HepG2 (cell line): Measurements from ENCODE around the gene JUND. TPM values are rescaled to one million over a fixed set of nuclear protein-coding genes. Genes with fewer than 3 reads are reported as not detected.
A peak's percentile ranks its signal among the peaks of the same experiment; 100 is the strongest.

Experiments
- ARNTL ChIP-seq: sonication (generic); formaldehyde crosslinking; IDR thresholded peaks from 2 replicates; pipeline ENCODE4 v1.4.0; 2020; ENCODE audit warnings: mild to moderate bottlenecking, missing genetic modification reagents
- GLI4 ChIP-seq: sonication (generic); formaldehyde crosslinking; IDR thresholded peaks from 2 replicates; pipeline ENCODE4 v1.5.1; 2020; ENCODE audit warnings: missing genetic modification reagents, mild to moderate bottlenecking, moderate library complexity, borderline replicate concordance
- MAF1 ChIP-seq: sonication (generic); formaldehyde crosslinking; IDR thresholded peaks from 2 replicates; pipeline ENCODE4 v1.5.0; 2020; ENCODE audit warnings: missing genetic modification reagents, borderline replicate concordance
- MTF2 ChIP-seq: sonication (generic); formaldehyde crosslinking; IDR thresholded peaks from 2 replicates; pipeline ENCODE4 v1.5.0; 2020; ENCODE audit warnings: missing genetic modification reagents, borderline replicate concordance
- NFE2 ChIP-seq: sonication (generic); formaldehyde crosslinking; IDR thresholded peaks from 2 replicates; pipeline ENCODE4 v1.4.0; 2020; ENCODE audit warnings: missing genetic modification reagents
- ONECUT2 ChIP-seq: sonication (generic); formaldehyde crosslinking; IDR thresholded peaks from 2 replicates; pipeline ENCODE4 v1.4.0; 2020; ENCODE audit warnings: missing genetic modification reagents
- PPARG ChIP-seq: conservative IDR thresholded peaks from 2 replicates; pipeline ENCODE4 v1.6.1; 2016; ENCODE audit warnings: missing biosample characterization, missing genetic modification reagents
- TAF1 ChIP-seq: sonication (generic); formaldehyde crosslinking; IDR thresholded peaks from 2 replicates; pipeline ENCODE4 v1.4.0; 2020; ENCODE audit warnings: missing genetic modification reagents
- ZNF274 ChIP-seq: sonication (generic); formaldehyde crosslinking; IDR thresholded peaks from 2 replicates; pipeline ENCODE4 v1.5.1; 2020; ENCODE audit warnings: mild to moderate bottlenecking, missing genetic modification reagents
- ZNF335 ChIP-seq: sonication (generic); formaldehyde crosslinking; IDR thresholded peaks from 2 replicates; pipeline ENCODE4 v1.4.0; 2020; ENCODE audit warnings: missing genetic modification reagents
- ZNF614 ChIP-seq: IDR thresholded peaks from 2 replicates; pipeline ENCODE4 v1.6.1; 2018; ENCODE audit warnings: missing biosample characterization, missing genetic modification reagents, inconsistent platforms, borderline replicate concordance
- ZNF652 ChIP-seq: IDR thresholded peaks from 2 replicates; pipeline ENCODE4 v1.6.1; 2016; ENCODE audit warnings: low read depth, borderline replicate concordance
- ZNF7 ChIP-seq: IDR thresholded peaks from 2 replicates; pipeline ENCODE4 v1.6.1; 2016; ENCODE audit warnings: missing biosample characterization, missing genetic modification reagents
- ZNF761 ChIP-seq: sonication (generic); formaldehyde crosslinking; conservative IDR thresholded peaks from 2 replicates; pipeline ENCODE4 v1.4.0; 2020; ENCODE audit warnings: mild to moderate bottlenecking, missing genetic modification reagents
- polyA plus RNA-seq, 8 experiments: library from polyadenylated mRNA; depleted of rRNA in 3 of 8; stranded (reverse) in 7 of 8; unstranded in 1 of 8; fragments of >200 nt; fragmentation: Illumina TruSeq in 4 of 8; extraction: Trizol in 4 of 8; gene quantifications; 2 replicates each; pipeline versions ENCODE4 v1.2.1 to v1.2.3, GENCODE V29; 2011 to 2016; ENCODE audit warnings: low read depth in 4 of 8, missing spikeins in 1 of 8, mixed read lengths in 1 of 8; ENCODE audit not compliant: insufficient read depth in 1 of 8
- total RNA-seq, 5 experiments: library from RNA; depleted of rRNA; stranded (reverse); fragments of >200 nt; fragmentation: Illumina TruSeq; extraction: Trizol; gene quantifications; 2 replicates each; pipeline ENCODE4 v1.2.3, GENCODE V29; 2016; ENCODE audit warnings: low read depth in 1 of 5
- TF ChIP-seq, protein P1 (sequence below): IDR thresholded peaks from 2 replicates; pipeline ENCODE4 v1.6.1; 2016; ENCODE audit warnings: control low read depth
- TF ChIP-seq, protein P2 (sequence below): fragments of 450-650 bp; IDR thresholded peaks from 2 replicates; pipeline ENCODE4 v1.6.1; 2017; ENCODE audit warnings: mild to moderate bottlenecking
- TF ChIP-seq, protein P3 (sequence below): sonication (generic); formaldehyde crosslinking; IDR thresholded peaks from 2 replicates; pipeline ENCODE4 v1.4.0; 2020; ENCODE audit warnings: missing genetic modification reagents
- TF ChIP-seq, protein P4 (sequence below): sonication (generic); formaldehyde crosslinking; IDR thresholded peaks from 2 replicates; pipeline ENCODE4 v1.4.0; 2020; ENCODE audit warnings: missing genetic modification reagents, low read depth, mild to moderate bottlenecking, borderline replicate concordance
- TF ChIP-seq, protein P5 (sequence below): sonication (generic); formaldehyde crosslinking; IDR thresholded peaks from 2 replicates; pipeline ENCODE4 v1.4.0; 2020; ENCODE audit warnings: missing genetic modification reagents, borderline replicate concordance
- TF ChIP-seq, protein P6 (sequence below): sonication (generic); formaldehyde crosslinking; IDR thresholded peaks from 2 replicates; pipeline ENCODE4 v1.9.0; 2021; ENCODE audit warnings: missing genetic modification reagents, borderline replicate concordance

The JUND gene
- total and polyA plus RNA-seq, 2 of the 13 experiments (the other 11 are each of a cell fraction or from before 2014, with no cell fraction given): 41.2 to 59.8 TPM

DNA sequence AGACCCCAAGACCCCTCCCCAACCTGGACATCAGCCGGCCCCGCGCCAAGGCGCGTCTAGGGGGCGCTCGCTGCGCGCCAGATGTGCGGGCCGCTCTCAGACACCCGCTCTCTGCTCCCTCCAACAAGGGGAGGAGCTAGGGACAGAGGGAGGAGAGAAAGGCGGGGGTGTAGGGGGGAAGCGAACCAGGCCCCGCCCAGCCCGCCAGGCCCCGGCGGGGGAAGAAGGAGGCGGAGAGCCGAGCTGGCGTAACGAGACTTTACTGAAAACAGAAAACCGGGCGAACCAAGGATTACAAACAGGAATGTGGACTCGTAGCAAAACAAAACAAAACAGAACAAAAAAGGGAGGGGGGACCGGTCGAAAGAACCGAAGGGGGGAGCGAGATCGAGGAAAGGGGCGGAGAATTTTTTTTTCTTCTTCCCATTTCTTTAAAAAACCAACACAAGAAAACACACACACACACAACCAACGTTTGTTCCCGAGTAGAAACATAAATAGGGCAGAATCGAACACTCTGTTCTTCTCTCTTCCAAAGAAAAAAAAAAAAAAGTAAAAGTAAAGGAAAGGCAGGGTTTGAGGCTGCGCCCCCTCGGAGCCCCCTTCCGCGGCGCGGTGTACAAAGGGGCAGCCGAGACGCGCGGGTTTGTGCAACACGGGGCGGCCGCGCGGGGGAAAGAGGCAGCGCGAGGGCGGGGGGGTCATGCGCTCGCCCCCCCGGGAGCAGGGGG is 1.7 kb downstream of the JUND start (continued):
- TF ChIP-seq, protein P1, sequence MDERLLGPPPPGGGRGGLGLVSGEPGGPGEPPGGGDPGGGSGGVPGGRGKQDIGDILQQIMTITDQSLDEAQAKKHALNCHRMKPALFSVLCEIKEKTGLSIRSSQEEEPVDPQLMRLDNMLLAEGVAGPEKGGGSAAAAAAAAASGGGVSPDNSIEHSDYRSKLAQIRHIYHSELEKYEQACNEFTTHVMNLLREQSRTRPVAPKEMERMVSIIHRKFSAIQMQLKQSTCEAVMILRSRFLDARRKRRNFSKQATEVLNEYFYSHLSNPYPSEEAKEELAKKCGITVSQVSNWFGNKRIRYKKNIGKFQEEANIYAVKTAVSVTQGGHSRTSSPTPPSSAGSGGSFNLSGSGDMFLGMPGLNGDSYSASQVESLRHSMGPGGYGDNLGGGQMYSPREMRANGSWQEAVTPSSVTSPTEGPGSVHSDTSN (CRISPR knock-in tag): no peak
- TF ChIP-seq MTF2 (CRISPR knock-in tag): no peak
- no peak for TF ChIP-seq ZNF335 (CRISPR knock-in tag)
- TF ChIP-seq, protein P2, sequence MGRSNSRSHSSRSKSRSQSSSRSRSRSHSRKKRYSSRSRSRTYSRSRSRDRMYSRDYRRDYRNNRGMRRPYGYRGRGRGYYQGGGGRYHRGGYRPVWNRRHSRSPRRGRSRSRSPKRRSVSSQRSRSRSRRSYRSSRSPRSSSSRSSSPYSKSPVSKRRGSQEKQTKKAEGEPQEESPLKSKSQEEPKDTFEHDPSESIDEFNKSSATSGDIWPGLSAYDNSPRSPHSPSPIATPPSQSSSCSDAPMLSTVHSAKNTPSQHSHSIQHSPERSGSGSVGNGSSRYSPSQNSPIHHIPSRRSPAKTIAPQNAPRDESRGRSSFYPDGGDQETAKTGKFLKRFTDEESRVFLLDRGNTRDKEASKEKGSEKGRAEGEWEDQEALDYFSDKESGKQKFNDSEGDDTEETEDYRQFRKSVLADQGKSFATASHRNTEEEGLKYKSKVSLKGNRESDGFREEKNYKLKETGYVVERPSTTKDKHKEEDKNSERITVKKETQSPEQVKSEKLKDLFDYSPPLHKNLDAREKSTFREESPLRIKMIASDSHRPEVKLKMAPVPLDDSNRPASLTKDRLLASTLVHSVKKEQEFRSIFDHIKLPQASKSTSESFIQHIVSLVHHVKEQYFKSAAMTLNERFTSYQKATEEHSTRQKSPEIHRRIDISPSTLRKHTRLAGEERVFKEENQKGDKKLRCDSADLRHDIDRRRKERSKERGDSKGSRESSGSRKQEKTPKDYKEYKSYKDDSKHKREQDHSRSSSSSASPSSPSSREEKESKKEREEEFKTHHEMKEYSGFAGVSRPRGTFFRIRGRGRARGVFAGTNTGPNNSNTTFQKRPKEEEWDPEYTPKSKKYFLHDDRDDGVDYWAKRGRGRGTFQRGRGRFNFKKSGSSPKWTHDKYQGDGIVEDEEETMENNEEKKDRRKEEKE: no peak
- TF ChIP-seq, protein P3, sequence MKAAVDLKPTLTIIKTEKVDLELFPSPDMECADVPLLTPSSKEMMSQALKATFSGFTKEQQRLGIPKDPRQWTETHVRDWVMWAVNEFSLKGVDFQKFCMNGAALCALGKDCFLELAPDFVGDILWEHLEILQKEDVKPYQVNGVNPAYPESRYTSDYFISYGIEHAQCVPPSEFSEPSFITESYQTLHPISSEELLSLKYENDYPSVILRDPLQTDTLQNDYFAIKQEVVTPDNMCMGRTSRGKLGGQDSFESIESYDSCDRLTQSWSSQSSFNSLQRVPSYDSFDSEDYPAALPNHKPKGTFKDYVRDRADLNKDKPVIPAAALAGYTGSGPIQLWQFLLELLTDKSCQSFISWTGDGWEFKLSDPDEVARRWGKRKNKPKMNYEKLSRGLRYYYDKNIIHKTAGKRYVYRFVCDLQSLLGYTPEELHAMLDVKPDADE: no peak
- 0 out of 2 replicates have a peak, but pooled peaks have one; percentile 20 for TF ChIP-seq GLI4
- TF ChIP-seq, protein P4, sequence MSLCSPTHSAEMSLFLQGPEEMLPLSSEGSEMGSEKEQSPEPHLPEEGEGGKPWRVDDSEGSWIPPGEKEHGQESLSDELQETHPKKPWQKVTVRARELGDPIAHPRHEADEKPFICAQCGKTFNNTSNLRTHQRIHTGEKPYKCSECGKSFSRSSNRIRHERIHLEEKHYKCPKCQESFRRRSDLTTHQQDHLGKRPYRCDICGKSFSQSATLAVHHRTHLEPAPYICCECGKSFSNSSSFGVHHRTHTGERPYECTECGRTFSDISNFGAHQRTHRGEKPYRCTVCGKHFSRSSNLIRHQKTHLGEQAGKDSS: no peak
- TF ChIP-seq, protein P5, sequence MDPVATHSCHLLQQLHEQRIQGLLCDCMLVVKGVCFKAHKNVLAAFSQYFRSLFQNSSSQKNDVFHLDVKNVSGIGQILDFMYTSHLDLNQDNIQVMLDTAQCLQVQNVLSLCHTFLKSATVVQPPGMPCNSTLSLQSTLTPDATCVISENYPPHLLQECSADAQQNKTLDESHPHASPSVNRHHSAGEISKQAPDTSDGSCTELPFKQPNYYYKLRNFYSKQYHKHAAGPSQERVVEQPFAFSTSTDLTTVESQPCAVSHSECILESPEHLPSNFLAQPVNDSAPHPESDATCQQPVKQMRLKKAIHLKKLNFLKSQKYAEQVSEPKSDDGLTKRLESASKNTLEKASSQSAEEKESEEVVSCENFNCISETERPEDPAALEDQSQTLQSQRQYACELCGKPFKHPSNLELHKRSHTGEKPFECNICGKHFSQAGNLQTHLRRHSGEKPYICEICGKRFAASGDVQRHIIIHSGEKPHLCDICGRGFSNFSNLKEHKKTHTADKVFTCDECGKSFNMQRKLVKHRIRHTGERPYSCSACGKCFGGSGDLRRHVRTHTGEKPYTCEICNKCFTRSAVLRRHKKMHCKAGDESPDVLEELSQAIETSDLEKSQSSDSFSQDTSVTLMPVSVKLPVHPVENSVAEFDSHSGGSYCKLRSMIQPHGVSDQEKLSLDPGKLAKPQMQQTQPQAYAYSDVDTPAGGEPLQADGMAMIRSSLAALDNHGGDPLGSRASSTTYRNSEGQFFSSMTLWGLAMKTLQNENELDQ: no peak
- no peak for TF ChIP-seq MAF1 (CRISPR knock-in tag)
- TF ChIP-seq ZNF614: no peak
- TF ChIP-seq, protein P6, sequence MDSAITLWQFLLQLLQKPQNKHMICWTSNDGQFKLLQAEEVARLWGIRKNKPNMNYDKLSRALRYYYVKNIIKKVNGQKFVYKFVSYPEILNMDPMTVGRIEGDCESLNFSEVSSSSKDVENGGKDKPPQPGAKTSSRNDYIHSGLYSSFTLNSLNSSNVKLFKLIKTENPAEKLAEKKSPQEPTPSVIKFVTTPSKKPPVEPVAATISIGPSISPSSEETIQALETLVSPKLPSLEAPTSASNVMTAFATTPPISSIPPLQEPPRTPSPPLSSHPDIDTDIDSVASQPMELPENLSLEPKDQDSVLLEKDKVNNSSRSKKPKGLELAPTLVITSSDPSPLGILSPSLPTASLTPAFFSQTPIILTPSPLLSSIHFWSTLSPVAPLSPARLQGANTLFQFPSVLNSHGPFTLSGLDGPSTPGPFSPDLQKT (CRISPR knock-in tag): no peak
- no peak for TF ChIP-seq ZNF7 (CRISPR knock-in tag)
- peak; percentile 5; the same call in 1 of the 2 replicates for TF ChIP-seq ARNTL (CRISPR knock-in tag)
- TF ChIP-seq PPARG (CRISPR knock-in tag): no peak; the same call in 1 of the 2 replicates
- peak; percentile 43; the same call in 1 of the 2 replicates for TF ChIP-seq TAF1 (CRISPR knock-in tag)
- TF ChIP-seq ZNF761: no peak
- TF ChIP-seq ZNF652 (CRISPR knock-in tag): 0 out of 2 replicates have a peak, but pooled peaks have one; percentile 18
- no peak for TF ChIP-seq ONECUT2 (CRISPR knock-in tag)
- no peak for TF ChIP-seq ZNF274 (CRISPR knock-in tag)
- TF ChIP-seq NFE2 (CRISPR knock-in tag): no peak
